Uterus (tissue), 4 donors: Measurements from ENCODE around the gene AGBL1. TPM values are rescaled to one million over a fixed set of nuclear protein-coding genes. Genes with fewer than 3 reads are reported as not detected.

ENCODE experiments used
- DNase-seq, 2 donors: peaks; one replicate each; pipeline ENCODE4 v3.0.0-alpha.2; 2019 to 2020
- H3K27ac ChIP-seq, 2 donors: fragments of 200-600 bp; sonication (generic); 1 replicate in 1 of 2; 2 replicates in 1 of 2; pipeline ENCODE4 v1.5.1; 2016 to 2018
- H3K27me3 ChIP-seq, 2 donors: fragments of 200-600 bp; sonication (generic); one replicate each; pipeline ENCODE4 v1.5.1; 2018 to 2019; ENCODE audit warnings: control low read depth in 1 of 2
- H3K36me3 ChIP-seq, 2 donors: fragments of 200-600 bp; sonication (generic); one replicate each; pipeline ENCODE4 v1.5.1; 2019; ENCODE audit warnings: control low read depth in 1 of 2
- H3K4me1 ChIP-seq, 2 donors: fragments of 200-600 bp; sonication (generic); one replicate each; pipeline ENCODE4 v1.5.1; 2018 to 2019; ENCODE audit warnings: control low read depth in 1 of 2
- H3K4me3 ChIP-seq, 2 donors: fragments of 200-600 bp; sonication (generic); 1 replicate in 1 of 2; 2 replicates in 1 of 2; pipeline ENCODE4 v1.5.1; 2018 to 2019; ENCODE audit warnings: mild to moderate bottlenecking in 1 of 2
- H3K9me3 ChIP-seq, 2 donors: fragments of 200-600 bp; sonication (generic); one replicate each; pipeline ENCODE4 v1.5.1; 2019; ENCODE audit warnings: control low read depth in 1 of 2
- POLR2A ChIP-seq, 2 donors: fragments of 450-650 bp; IDR thresholded peaks; one replicate each; pipeline ENCODE4 v1.6.1; 2016; ENCODE audit warnings: antibody characterized with exemption in 2 of 2, mild to moderate bottlenecking in 1 of 2, moderate library complexity in 1 of 2
- intact Hi-C: fragments of 100-400 bp; cut with DNase I; formaldehyde crosslinking; loops from one replicate; pipeline ENCODE4 v1.15.1; 2023; ENCODE audit warnings: low total_unique reads
- total RNA-seq, 4 donors: library from RNA; depleted of rRNA in 3 of 4; stranded (reverse); fragments of >200 nt in 3 of 4; gene quantifications; one replicate each; pipeline versions ENCODE4 v1.1.0 to v1.2.4, GENCODE V29; 2014 to 2023
- TF ChIP-seq, protein P1 (sequence below), 4 experiments: fragments of 200-600 bp in 2 of 4; fragments of 450-650 bp in 2 of 4; sonication (generic) in 2 of 4; IDR thresholded peaks; one replicate each; pipeline ENCODE4 v1.5.1; 2016 to 2019; ENCODE audit warnings: antibody characterized with exemption in 4 of 4, mild to moderate bottlenecking in 2 of 4, moderate library complexity in 1 of 4
- donor health status: DM: yes; HTN: yes; CAD: no.

AGBL1 gene
- total RNA-seq, 4 donors from 2014 or later, result 0.07 TPM; not detected in 3

DNA sequence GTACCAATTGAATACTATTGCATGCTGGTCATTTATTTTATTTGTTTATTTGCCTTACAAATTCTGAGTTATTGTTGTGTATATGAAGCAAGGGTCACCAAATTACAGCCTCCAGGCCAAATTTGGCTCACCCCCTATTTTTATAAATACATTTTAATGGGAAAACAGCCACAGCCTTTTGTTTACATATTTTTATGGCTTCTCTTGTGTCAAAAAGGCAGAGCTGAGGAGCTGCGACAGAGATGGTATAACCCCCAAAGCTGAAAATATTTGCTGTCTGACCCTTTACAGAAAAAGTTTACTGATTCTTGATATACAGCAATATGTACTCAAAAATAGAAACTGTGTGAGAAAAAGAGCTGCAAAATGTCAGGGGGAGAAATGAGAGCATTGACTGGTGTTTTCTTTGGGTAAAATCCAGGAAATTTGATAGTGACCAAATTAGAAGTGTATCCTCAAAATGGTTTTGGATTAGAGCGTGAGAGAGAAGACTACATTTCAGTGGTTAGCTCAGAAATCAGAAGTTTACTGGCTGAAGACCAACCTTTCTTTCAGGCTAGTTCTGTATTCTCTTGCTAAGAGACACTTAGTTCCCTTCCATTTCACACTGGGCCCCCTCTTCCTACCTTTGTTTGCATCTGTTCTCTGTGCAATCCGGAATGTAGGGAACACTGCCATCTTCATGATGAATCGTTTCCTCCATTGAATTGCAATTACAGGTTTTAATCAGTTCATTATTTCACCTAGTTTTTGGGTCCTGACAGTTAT, 757.8 kb downstream of the AGBL1 start:
- no peaks in the 10 kb centered on the region for H3K36me3 ChIP-seq
- H3K27me3 ChIP-seq, result no peaks in the 10 kb centered on the region
- H3K4me1 ChIP-seq, result no peaks in the 10 kb centered on the region
- no peak for DNase-seq
- no peak overlapping the region for H3K27ac ChIP-seq
- H3K4me3 ChIP-seq, result no peak overlapping the region
- intact Hi-C loops, result no loop called here
- TF ChIP-seq, protein P1, sequence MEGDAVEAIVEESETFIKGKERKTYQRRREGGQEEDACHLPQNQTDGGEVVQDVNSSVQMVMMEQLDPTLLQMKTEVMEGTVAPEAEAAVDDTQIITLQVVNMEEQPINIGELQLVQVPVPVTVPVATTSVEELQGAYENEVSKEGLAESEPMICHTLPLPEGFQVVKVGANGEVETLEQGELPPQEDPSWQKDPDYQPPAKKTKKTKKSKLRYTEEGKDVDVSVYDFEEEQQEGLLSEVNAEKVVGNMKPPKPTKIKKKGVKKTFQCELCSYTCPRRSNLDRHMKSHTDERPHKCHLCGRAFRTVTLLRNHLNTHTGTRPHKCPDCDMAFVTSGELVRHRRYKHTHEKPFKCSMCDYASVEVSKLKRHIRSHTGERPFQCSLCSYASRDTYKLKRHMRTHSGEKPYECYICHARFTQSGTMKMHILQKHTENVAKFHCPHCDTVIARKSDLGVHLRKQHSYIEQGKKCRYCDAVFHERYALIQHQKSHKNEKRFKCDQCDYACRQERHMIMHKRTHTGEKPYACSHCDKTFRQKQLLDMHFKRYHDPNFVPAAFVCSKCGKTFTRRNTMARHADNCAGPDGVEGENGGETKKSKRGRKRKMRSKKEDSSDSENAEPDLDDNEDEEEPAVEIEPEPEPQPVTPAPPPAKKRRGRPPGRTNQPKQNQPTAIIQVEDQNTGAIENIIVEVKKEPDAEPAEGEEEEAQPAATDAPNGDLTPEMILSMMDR (IDR thresholded peaks at IDR 0.05), result no peak
- no peak for TF ChIP-seq POLR2A (IDR thresholded peaks at IDR 0.05)
- no peaks in the 10 kb centered on the region for H3K9me3 ChIP-seq

DNA sequence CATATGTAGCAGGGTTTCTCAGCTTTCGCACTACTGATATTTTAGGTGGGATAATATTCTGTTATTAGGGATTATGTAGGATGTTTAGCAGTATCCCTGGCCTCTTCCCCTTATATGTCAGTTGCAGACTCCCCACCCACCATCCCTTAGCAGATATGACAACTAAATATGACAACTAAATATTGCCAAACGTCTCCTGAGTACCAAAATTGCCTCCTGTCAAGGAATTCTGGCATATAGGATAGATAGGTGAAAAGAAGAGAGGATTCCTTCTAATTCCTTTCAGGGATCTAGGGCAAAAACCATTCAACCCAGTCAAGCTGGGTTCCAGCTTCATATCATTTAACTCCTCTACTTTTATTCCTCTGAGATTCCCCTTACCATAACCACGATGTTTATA, 759.8 kb downstream of the AGBL1 start:
- no peaks in the 10 kb centered on the region for H3K27me3 ChIP-seq
- no peaks in the 10 kb centered on the region for H3K36me3 ChIP-seq
- TF ChIP-seq, protein P1 (IDR thresholded peaks at IDR 0.05), result no peak
- no peak for TF ChIP-seq POLR2A (IDR thresholded peaks at IDR 0.05)
- no peak overlapping the region for H3K4me3 ChIP-seq
- no peak overlapping the region for H3K27ac ChIP-seq
- H3K9me3 ChIP-seq, result no peaks in the 10 kb centered on the region
- no peak for DNase-seq
- intact Hi-C loops, result no loop called here
- no peaks in the 10 kb centered on the region for H3K4me1 ChIP-seq

DNA sequence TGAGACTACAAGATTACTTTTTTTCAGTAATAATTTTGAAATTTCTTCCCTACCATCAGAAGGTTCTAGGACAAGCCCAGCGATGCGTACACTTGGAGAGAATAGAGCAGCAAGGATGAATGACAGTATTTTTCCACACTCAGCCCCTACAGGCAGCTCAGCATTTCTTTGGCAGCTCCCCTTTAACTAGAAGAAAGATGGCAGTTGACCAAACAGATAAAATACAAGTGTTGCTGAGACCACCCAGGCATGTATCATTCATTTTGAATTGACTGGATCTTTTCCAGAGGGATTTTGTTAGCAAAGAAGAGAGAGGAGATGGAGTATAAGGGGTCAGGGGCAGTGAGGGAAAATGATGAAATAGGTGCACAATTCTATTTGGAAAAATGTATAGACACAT, 761.3 kb downstream of the AGBL1 start:
- Histone ChIP-seq H3K36me3 (no peaks in the 10 kb centered on the region), H3K4me3 (no peak overlapping the region), H3K27me3 (no peaks in the 10 kb centered on the region), H3K27ac (no peak overlapping the region), H3K9me3 (no peaks in the 10 kb centered on the region), H3K4me1 (no peaks in the 10 kb centered on the region)
- no peak for DNase-seq
- TF ChIP-seq POLR2A (IDR thresholded peaks at IDR 0.05), result no peak
- TF ChIP-seq, protein P1 (IDR thresholded peaks at IDR 0.05), result no peak
- intact Hi-C loops, result no loop called here

DNA sequence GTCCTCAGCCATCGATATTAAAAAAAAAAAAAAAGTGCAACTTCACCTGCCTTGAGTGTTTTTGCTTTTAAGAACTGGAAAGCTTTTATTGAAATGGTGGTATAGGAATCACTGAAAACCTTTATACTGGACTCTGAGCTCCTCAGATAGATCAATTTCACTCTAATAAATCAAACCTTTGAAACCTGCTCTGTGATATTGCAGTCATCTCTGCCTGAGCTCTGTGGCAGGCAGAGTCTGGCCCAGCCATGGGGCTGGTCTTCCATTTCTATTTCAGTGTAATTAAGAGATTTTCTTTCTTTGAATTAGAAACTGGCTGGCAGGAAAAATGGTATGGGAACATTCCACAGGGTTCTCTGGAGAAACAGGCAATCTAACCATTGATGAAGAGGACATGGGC, 762.5 kb downstream of the AGBL1 start:
- Histone ChIP-seq H3K4me1 (no peaks in the 10 kb centered on the region), H3K27ac (no peak overlapping the region), H3K36me3 (no peaks in the 10 kb centered on the region), H3K27me3 (no peaks in the 10 kb centered on the region), H3K9me3 (no peaks in the 10 kb centered on the region), H3K4me3 (no peak overlapping the region)
- no peak for DNase-seq
- intact Hi-C loops, result no loop called here
- no peak for TF ChIP-seq POLR2A (IDR thresholded peaks at IDR 0.05)
- TF ChIP-seq, protein P1 (IDR thresholded peaks at IDR 0.05), result no peak

DNA sequence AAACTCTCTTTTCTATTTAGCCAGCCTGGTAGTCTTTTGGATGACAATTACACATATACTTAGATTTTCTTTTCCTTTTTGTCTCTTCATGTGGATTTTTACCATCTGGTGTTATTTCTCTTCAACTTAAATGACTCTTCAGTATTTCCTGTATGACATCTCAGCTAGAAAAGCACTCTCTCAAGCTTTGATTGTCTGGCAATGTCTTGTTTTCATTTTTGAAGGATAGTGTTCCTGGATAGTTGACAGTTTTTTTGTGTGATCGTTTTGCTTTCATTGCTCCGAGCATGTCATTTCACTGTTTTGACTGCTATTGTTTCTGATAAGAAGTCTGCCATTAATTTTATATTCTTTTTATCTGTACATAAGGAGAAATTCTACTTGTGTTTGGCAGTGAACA, 766.4 kb downstream of the AGBL1 start:
- Histone ChIP-seq H3K4me3 (no peak overlapping the region), H3K9me3 (no peaks in the 10 kb centered on the region), H3K36me3 (no peaks in the 10 kb centered on the region), H3K27me3 (no peaks in the 10 kb centered on the region), H3K4me1 (no peaks in the 10 kb centered on the region), H3K27ac (no peak overlapping the region)
- intact Hi-C loops, result no loop called here
- DNase-seq, result no peak
- TF ChIP-seq POLR2A (IDR thresholded peaks at IDR 0.05), result no peak
- TF ChIP-seq, protein P1 (IDR thresholded peaks at IDR 0.05), result no peak
